ENCODE results near the gene PYGO2.

GRCh38 chr1:154923695-154924094 is 37.9 kb downstream of the PYGO2 start:
- TF ChIP-seq CTCF (conservative IDR thresholded peaks at IDR 0.05) (no peak), EZH2 (IDR thresholded peaks at IDR 0.05; ENCODE audit: low read depth) (no peak)

Data from PC-9 (cell line).